ENCODE data around the gene RANBP9. TPM values are rescaled to one million over a fixed set of nuclear protein-coding genes. Genes with fewer than 3 reads are reported as not detected.
A peak's percentile ranks its signal among the peaks of the same experiment; 100 is the strongest.

The RANBP9 gene
- total RNA-seq, 1 donor from 2014 or later: 57.0 TPM

GRCh38 chr6:13710552-13711323 lies 897 bp downstream of the RANBP9 start:
- peak; percentile 25 for DNase-seq (ENCODE audit: low read depth)

DNA sequence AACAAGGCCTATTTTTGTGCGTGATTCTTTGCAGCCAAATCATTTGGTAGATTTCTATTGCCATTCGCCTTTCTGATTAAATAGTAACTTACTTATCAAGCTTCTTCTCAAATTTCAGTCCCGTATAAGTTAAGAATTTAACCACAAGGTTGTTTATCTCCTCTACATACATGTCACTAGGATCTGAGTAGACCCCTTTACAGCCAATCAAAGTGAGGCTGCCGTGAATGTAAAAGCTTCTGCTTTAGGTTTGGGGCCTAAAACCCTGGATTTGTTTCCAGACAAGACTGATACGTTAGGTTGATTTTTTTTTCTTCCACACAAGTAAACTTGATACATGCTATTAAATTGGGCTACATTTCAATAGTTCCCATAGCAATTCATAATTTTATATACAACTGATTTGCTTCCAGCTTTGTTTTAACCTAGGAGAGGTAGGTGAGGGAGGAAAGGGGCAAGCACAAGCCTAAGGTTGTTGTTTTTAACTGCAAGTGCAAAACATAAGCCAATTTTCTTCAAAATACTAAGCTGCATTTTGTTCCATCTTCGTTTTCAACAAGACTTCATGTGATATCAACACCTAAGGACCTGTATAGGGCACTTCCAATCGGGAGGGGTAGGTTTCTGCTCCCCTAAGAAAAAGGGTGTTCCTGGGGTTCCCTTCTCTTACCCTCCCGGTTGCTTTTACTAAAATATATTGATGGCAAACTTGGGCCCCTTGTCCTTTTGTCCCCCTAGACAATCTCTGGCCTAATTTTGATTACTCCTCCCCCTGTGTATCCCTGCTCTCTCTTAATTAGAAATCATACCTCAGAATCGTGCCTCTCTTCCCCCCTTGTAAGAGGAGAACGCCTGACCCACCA lies 1.7 kb downstream of the RANBP9 start:
- peak; percentile 36 for DNase-seq (ENCODE audit: low read depth)

DNA sequence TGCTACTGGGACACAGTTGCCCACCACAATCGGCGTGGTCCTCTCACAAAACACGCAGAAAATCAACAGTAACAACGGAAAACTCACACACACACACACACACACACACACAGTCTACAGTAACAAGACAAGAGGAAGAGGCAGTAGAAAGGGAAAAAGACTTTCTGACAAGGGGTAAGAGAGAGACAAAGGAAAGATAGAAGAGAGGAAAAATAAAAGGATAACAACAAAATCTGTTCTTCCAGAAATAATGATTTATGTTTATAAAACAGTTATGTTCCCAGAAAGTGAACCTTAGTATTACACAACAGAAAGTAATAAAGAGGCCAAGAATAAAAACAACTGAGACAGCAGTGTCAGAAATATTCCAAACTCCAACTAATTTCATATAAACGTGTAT lies 2.9 kb downstream of the RANBP9 start:
- no peak for DNase-seq (ENCODE audit: low read depth)

GRCh38 chr6:13703496-13703895 lies 8.1 kb downstream of the RANBP9 start:
- peak; percentile 36 for DNase-seq (ENCODE audit: low read depth)

DNA sequence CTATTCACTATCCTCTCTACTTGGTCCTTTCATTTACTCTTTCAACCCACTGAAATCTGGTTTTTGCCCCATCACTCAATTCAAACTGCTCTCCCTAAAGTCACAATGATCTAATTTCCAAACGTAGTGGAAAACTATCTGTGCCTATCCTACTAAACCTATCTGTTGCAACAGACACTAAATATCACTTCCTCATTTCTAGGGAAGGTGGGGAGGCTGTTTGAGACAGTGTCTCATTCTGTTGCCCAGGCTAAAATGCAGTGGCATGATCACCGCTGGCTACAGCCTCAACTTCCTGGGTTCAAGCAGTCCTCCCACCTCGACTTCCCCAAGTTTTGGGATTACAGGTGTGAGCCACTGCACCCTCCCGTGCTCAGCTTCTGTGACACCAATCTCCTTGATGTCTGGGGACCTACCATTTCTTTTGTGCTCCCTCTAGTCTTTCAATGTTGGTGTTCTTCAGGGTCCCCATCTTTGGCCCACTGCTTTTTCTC lies 8.8 kb downstream of the RANBP9 start:
- DNase-seq (ENCODE audit: low read depth): no peak

- no peak for DNase-seq (ENCODE audit: low read depth)
These were observed 11.4 kb downstream of the RANBP9 start for GRCh38 chr6:13700232-13700631.

- no peak for DNase-seq (ENCODE audit: low read depth)
These were observed 12.9 kb downstream of the RANBP9 start for GRCh38 chr6:13698715-13699114.

- DNase-seq (ENCODE audit: low read depth): no peak
These were observed 13.8 kb downstream of the RANBP9 start for GRCh38 chr6:13697857-13698256.

GRCh38 chr6:13696226-13696625 lies 15.4 kb downstream of the RANBP9 start:
- peak; percentile 41 for DNase-seq (ENCODE audit: low read depth)

GRCh38 chr6:13695252-13695651 lies 16.4 kb downstream of the RANBP9 start:
- no peak for DNase-seq (ENCODE audit: low read depth)

DNA sequence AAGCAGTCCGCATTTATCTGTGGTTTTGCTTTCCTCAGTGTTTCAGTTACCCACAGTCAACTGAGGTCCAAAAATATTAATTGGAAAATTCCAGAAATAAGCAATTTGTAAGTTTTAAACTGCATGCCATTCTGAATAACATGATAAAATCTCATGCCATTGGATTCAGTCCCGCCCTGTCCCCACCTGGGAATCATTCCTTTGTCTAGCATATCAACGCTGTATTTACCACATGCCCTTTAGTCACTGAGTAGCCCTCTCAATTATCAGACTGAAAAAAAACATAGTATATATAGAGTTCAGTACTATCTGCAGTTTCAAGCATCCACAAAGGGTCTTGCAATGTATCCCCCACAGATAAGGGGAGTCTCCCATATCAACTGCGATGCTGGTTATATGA lies 17.1 kb downstream of the RANBP9 start:
- no peak for DNase-seq (ENCODE audit: low read depth)

DNA sequence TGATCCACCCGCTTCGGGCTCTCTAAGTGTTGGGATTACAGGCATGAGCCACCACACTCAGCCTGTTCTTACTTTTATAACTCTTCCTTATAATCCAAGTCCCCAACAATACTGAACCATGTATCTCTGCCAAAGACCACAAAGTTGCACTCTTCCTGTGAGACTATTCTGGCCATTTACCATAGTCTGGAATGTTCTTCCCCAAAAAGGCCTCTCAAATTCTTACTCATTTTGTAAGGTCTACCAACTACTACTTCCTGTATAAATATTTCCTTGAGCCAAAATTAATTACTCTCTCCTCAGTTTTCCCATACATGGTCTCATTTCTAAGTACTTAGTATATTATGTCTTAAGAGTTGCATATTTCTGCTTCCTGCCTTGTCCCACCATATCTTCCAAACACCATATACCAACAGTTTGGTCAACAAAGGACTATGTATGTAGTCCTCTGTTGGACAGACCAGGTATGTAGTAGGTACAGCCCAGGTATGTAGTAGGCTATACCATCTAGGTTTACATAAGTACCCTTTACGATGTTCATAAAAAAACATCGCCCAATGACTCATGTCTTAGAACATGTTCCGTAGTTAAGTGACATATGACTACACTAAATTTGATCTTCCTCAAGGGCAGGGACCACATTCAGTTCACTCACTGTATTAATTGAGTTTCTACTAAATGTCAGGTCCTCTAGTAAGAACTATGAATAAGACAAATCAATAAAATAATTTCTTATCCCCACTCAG lies 22.0 kb downstream of the RANBP9 start:
- no peak for DNase-seq (ENCODE audit: low read depth)

DNA sequence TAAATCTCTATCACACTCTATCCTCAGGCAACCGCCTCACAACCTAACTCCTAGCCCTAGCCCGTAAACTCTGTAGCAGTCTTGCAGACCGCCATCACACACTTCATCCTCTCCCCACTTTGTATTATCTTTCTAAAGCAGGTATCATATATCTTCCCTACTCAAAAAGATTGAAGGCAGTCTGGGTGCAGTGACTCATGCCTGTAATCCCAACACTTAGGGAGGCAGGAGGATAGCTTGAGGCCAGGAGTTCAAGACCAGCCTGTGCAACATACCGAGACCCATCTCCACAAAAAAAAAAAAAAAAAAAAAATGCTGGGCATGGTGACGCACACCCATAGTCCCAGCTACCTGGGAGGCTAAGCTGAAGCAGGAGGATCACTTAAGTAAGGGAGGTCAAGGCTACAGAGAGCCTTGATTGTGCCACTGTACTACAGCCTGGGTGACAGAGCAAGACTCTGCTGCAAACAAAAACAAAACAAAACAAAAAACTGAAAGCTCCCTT lies 22.9 kb downstream of the RANBP9 start:
- no peak for DNase-seq (ENCODE audit: low read depth)

DNA sequence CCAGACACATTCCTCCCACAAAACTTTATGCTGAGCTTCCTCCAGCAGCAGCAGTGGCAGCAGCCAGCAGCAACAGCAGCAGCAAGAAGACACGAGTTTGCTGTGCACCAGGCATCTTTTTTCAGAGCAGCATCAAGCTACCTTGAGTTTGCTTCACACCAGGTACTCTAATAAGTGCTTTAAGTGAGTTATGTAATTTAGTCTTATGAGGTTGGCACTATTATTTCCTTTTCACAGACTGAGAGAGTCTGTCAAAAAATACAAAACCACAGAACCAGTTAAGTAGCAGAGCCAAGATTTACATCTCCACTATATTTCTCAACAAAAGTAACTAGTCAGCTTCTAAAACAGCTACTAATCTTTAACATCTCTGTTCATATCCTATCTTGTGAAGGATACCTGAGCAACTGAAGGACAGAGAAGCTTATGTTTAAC lies 23.7 kb downstream of the RANBP9 start:
- no peak for DNase-seq (ENCODE audit: low read depth)

DNA sequence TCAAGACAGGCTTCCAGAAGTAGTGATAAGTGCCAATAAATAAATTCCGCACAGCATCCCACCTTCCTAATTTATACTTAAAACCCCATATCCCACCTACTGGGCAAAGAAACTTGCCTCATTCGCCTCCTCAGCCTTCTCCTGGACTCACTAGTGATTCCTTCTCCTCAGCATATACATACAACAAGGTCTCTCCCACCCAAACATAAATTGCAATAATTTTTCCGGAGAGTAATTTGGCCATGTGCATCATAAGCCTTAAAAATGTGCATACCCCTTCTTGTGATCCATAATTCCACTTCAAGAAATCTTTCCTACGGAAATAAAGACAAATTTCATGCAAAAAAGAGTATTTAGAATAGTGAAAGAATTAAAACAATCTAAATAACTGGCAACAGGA lies 26.8 kb downstream of the RANBP9 start:
- no peak for DNase-seq (ENCODE audit: low read depth)

GRCh38 chr6:13683038-13683437 lies 28.6 kb downstream of the RANBP9 start:
- DNase-seq (ENCODE audit: low read depth): no peak

- no peak for DNase-seq (ENCODE audit: low read depth)
These were observed 29.3 kb downstream of the RANBP9 start for GRCh38 chr6:13682346-13682745.

DNA sequence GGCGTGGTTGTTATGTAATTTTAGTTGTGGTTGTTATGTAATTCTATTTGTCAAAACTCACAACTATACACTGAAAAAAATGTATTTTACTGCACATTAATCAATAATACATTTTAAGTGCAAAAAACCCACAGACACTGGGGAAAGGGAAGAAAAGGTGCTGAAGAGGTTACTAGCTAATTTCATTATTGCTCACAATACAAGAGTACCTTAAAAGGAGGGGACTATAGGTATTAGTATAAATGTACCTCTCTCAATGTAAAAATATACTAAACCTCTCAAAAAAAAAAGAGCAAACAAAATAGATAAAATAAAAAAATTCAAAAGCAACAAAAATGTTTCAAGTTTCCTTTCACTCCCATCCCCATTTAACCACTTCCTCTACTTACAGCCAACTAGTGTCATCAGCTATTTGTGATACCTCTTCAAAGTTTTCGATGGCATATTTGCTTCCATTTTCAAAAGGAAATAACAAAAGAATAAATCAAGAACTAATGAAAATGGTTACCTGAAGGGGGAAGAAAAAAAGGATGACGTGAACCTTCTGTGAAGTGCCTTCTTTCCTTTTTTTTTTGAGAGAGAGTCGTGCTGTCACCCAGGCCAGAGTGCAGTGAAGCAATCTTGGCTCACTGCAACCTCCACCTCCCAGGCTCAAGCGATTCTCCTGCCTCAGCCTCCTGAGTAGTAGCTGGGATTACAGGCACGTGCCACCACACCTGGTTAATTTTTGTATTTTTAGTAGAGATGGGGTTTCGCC lies 30.2 kb downstream of the RANBP9 start:
- no peak for DNase-seq (ENCODE audit: low read depth)

DNA sequence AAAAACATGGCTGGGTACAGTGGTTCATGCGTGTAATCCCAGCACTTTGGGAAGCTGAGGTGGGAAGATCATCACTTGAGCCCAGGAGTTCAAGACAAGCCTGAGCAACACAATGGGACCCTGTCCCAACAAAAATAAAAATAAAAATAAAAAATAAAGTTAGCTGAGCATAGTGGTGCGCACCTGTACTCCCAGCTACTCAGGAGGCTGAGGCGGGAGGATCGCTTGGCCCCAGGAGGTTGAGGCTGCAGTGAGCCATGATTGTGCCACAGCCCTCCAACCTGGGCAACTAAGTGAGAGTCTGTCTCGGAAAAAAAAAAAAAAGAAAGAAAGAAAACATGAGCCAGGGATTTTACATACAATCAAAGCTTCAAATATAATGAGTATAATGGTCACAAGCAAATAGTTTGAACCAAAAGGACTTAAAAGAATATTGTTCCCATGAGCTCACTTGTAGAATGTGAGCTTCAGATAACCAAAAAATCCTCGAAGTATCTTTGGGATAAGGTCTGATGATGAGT lies 31.1 kb downstream of the RANBP9 start:
- no peak for DNase-seq (ENCODE audit: low read depth)

DNA sequence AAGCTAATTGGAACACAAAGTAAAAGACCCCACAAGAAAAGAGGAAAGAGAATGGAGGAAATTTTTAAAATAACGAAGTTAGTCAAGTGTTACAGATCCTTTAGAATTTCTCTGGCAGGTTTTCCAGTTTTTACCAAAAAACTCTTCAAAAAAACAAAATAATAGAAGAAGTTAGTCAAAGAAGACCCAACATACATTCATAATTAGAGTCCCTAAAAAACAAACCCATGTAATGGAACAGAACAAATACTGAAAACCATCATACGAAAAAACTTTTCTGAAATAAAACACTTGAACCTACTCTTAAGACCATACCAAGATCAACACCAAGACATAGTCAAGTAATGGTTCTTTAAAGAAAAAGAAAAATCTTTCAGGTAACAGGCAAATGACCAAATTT lies 31.6 kb downstream of the RANBP9 start:
- DNase-seq (ENCODE audit: low read depth): no peak
